RWPE2 (cell line): Measurements from ENCODE around the gene ANXA6.

Source experiments
- ATAC-seq: fragments of 200-7000 bp; cut with Tn5 transposase; 3 replicates; pipeline ENCODE4 v1.9.1; 2021; ENCODE audit warnings: low read depth
- DNase-seq: peaks from one replicate; pipeline ENCODE4 v3.0.0-alpha.2; 2020; ENCODE audit warnings: low spot score
- H3K27ac ChIP-seq: fragments of 450-650 bp; 2 replicates; pipeline ENCODE4 v1.5.1; 2017; ENCODE audit warnings: mild to moderate bottlenecking; ENCODE audit not compliant: poor library complexity, severe bottlenecking
- H3K27me3 ChIP-seq: fragments of 250-450 bp; sonication (Bioruptor Pico); 2 replicates; pipeline ENCODE4 v1.5.1; 2021; ENCODE audit warnings: mild to moderate bottlenecking, moderate library complexity; ENCODE audit not compliant: insufficient read depth, poor library complexity, severe bottlenecking
- H3K36me3 ChIP-seq: fragments of 250-450 bp; sonication (Bioruptor Pico); 2 replicates; pipeline ENCODE4 v1.5.1; 2020; ENCODE audit warnings: low read depth, mild to moderate bottlenecking, moderate library complexity
- H3K4me1 ChIP-seq: fragments of 250-450 bp; sonication (Bioruptor Pico); 2 replicates; pipeline ENCODE4 v1.5.1; 2021; ENCODE audit warnings: mild to moderate bottlenecking, moderate library complexity; ENCODE audit not compliant: insufficient read depth, poor library complexity, severe bottlenecking
- H3K4me3 ChIP-seq: fragments of 250-450 bp; sonication (Bioruptor Pico); 2 replicates; pipeline ENCODE4 v1.5.1; 2021; ENCODE audit warnings: mild to moderate bottlenecking, moderate library complexity; ENCODE audit not compliant: severe bottlenecking
- H3K9me3 ChIP-seq: fragments of 250-450 bp; sonication (Bioruptor Pico); 2 replicates; pipeline ENCODE4 v1.5.1; 2021; ENCODE audit warnings: mild to moderate bottlenecking, moderate library complexity; ENCODE audit not compliant: severe bottlenecking
- TF ChIP-seq, protein P1 (sequence below): fragments of 450-650 bp; IDR thresholded peaks from one replicate; pipeline ENCODE4 v1.5.1; 2017; ENCODE audit warnings: mild to moderate bottlenecking, moderate library complexity; ENCODE audit not compliant: poor library complexity, severe bottlenecking

The ANXA6 gene

DNA sequence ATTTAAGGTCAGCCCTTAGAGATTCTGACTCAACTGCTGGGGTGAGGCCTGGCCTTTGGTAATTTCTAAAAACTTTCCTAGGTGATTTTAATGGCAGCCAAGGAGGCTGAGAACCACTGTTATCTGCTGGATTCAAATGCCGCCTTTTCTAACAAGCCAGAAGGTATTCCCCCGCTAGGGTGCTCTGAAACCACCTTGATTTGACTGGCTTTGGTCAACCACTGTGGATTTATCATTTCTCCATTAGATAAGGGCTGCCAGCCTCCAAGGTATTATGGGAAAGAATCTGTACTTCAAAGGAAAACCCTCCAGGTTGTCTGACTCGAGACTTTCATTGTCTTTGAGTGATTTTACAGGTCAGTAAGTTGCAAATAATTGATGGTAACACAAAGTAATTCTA lies 4.3 kb downstream of the ANXA6 start:
- no peak overlapping the region for H3K4me3 ChIP-seq
- no peak overlapping the region for H3K27ac ChIP-seq
- DNase-seq (no peak), ATAC-seq (no peak)
- no peaks in the 10 kb centered on the region for H3K9me3 ChIP-seq
- H3K4me1 ChIP-seq: peaks cover 19% of the 10 kb centered on the region
- TF ChIP-seq, protein P1, sequence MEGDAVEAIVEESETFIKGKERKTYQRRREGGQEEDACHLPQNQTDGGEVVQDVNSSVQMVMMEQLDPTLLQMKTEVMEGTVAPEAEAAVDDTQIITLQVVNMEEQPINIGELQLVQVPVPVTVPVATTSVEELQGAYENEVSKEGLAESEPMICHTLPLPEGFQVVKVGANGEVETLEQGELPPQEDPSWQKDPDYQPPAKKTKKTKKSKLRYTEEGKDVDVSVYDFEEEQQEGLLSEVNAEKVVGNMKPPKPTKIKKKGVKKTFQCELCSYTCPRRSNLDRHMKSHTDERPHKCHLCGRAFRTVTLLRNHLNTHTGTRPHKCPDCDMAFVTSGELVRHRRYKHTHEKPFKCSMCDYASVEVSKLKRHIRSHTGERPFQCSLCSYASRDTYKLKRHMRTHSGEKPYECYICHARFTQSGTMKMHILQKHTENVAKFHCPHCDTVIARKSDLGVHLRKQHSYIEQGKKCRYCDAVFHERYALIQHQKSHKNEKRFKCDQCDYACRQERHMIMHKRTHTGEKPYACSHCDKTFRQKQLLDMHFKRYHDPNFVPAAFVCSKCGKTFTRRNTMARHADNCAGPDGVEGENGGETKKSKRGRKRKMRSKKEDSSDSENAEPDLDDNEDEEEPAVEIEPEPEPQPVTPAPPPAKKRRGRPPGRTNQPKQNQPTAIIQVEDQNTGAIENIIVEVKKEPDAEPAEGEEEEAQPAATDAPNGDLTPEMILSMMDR: no peak
- no peaks in the 10 kb centered on the region for H3K27me3 ChIP-seq
- no peaks in the 10 kb centered on the region for H3K36me3 ChIP-seq

DNA sequence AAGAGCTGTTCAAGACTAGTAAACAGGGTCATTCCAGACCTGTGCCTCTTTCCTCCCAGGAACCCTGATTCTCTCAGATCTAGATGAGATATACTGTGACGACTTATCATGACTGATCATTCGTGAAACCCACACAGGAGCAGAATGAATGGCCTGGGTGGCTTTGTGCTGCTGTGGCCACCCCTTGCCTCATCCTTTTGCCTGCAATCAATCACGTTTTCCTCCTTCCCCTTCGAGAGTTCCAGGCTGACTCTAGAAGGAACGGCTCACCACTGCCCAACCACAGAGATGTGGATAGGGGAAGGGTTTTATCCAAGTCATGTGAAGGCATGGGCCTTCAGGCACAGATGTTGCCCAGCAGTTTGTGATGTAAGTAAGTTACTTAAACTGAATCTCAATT lies 5.8 kb downstream of the ANXA6 start:
- TF ChIP-seq, protein P1: no peak
- ATAC-seq (no peak), DNase-seq (no peak)
- H3K4me3 ChIP-seq: no peak overlapping the region
- no peak overlapping the region for H3K27ac ChIP-seq
- H3K4me1 ChIP-seq: peaks cover 16% of the 10 kb centered on the region
- H3K36me3 ChIP-seq: peaks cover 6% of the 10 kb centered on the region
- no peaks in the 10 kb centered on the region for H3K9me3 ChIP-seq
- H3K27me3 ChIP-seq: no peaks in the 10 kb centered on the region

DNA sequence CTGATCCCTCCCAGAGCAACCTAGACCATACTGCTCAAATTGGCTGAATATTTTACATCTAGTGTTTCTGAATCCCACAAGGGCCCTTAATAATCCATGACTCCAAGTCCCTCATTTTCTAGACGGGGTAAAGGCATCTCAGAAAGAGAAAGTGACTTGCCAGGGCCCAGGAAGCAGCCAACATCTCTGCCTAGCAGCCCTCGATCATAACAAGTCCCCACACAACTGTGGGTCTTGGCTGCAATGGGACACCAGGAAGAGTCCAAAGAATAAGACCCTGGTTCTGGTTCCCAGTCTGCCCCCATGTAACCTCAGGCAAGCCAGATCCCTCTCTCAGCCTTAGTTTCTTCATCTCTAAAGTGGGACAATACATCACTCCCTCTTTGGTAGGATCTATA lies 6.3 kb downstream of the ANXA6 start:
- Histone ChIP-seq H3K4me1 (peaks cover 11% of the 10 kb centered on the region), H3K36me3 (peaks cover 11% of the 10 kb centered on the region), H3K9me3 (no peaks in the 10 kb centered on the region), H3K27me3 (no peaks in the 10 kb centered on the region), H3K4me3 (no peak overlapping the region), H3K27ac (no peak overlapping the region)
- no peak for DNase-seq
- TF ChIP-seq, protein P1: no peak
- no peak for ATAC-seq

- TF ChIP-seq, protein P1: no peak
- Histone ChIP-seq H3K4me1 (peaks cover 5% of the 10 kb centered on the region), H3K36me3 (peaks cover 17% of the 10 kb centered on the region), H3K27ac (no peak overlapping the region), H3K4me3 (no peak overlapping the region), H3K9me3 (no peaks in the 10 kb centered on the region), H3K27me3 (no peaks in the 10 kb centered on the region)
- DNase-seq (no peak), ATAC-seq (peak; percentile 32; the same call in 2 of the 3 replicates)
Observed at GRCh38 chr5:151150471-151151262, 6.9 kb downstream of the ANXA6 start.

DNA sequence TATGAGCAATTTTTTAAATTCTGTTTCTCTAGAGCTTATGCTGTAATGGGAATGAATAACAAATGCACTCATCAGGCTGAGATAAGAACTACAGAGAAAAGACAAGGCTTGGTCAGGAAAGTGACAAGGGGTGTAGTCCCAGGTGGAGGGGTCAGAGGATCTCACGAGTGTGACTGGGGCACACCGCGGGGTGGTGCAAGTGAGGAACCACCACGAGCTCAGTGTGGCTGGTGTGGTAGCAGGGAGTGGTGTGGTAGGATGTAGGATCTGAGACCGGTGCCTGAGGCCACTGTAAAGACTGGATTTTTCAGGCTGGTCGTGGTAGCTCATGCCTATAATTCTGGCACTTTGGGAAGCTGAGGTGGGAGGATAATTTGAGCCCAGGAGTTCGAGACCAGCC lies 9.0 kb downstream of the ANXA6 start:
- DNase-seq: no peak
- no peak overlapping the region for H3K4me3 ChIP-seq
- H3K4me1 ChIP-seq: no peaks in the 10 kb centered on the region
- peaks cover 25% of the 10 kb centered on the region for H3K36me3 ChIP-seq
- no peak overlapping the region for H3K27ac ChIP-seq
- no peaks in the 10 kb centered on the region for H3K9me3 ChIP-seq
- no peaks in the 10 kb centered on the region for H3K27me3 ChIP-seq
- ATAC-seq: no peak
- TF ChIP-seq, protein P1: no peak
